GM23248 (cell line): ENCODE results near the gene GET3. TPM values are rescaled to one million over a fixed set of nuclear protein-coding genes. Genes with fewer than 3 reads are reported as not detected.

ENCODE experiments used
- DNase-seq: peaks from one replicate; pipeline ENCODE4 v3.0.0-alpha.2; 2015
- H2AFZ ChIP-seq: fragments of 200-600 bp; sonication (generic); 2 replicates; pipeline ENCODE4 v1.6.1; 2016; ENCODE audit warnings: antibody characterized with exemption
- H3F3A ChIP-seq: fragments of 200-600 bp; sonication (generic); 2 replicates; pipeline ENCODE4 v1.6.1; 2016; ENCODE audit warnings: mild to moderate bottlenecking, antibody characterized with exemption, mixed run types; ENCODE audit not compliant: insufficient read depth
- H3K27ac ChIP-seq: fragments of 200-600 bp; sonication (generic); 2 replicates; pipeline ENCODE4 v1.5.1; 2016; ENCODE audit warnings: mild to moderate bottlenecking
- H3K27me3 ChIP-seq: fragments of 200-600 bp; sonication (generic); replicated peaks from 2 replicates; pipeline ENCODE4 v1.6.1; 2016; ENCODE audit warnings: mild to moderate bottlenecking; ENCODE audit not compliant: insufficient read depth
- H3K36me3 ChIP-seq: fragments of 200-600 bp; sonication (generic); 2 replicates; pipeline ENCODE4 v1.6.1; 2016; ENCODE audit warnings: low read depth, mild to moderate bottlenecking
- H3K4me1 ChIP-seq: fragments of 200-600 bp; sonication (generic); 2 replicates; pipeline ENCODE4 v1.6.1; 2016; ENCODE audit warnings: mild to moderate bottlenecking; ENCODE audit not compliant: insufficient read depth
- H3K4me2 ChIP-seq: fragments of 200-600 bp; sonication (generic); one replicate; pipeline ENCODE4 v1.6.1; 2016; ENCODE audit warnings: mild to moderate bottlenecking; ENCODE audit not compliant: unreplicated experiment
- H3K4me3 ChIP-seq: fragments of 200-600 bp; sonication (generic); 2 replicates; pipeline ENCODE4 v1.5.1; 2016; ENCODE audit warnings: mild to moderate bottlenecking
- H3K79me2 ChIP-seq: fragments of 200-600 bp; sonication (generic); 2 replicates; pipeline ENCODE4 v1.6.1; 2016; ENCODE audit warnings: mild to moderate bottlenecking; ENCODE audit not compliant: insufficient read depth
- H3K9ac ChIP-seq: fragments of 200-600 bp; sonication (generic); 2 replicates; pipeline ENCODE4 v1.6.1; 2016; ENCODE audit warnings: mild to moderate bottlenecking
- H3K9me2 ChIP-seq: fragments of 200-600 bp; sonication (generic); 2 replicates; pipeline ENCODE4 v1.6.1; 2016; ENCODE audit warnings: mixed run types, mild to moderate bottlenecking, moderate library complexity; ENCODE audit not compliant: insufficient read depth
- H3K9me3 ChIP-seq: fragments of 200-600 bp; sonication (generic); one replicate; pipeline ENCODE4 v1.6.1; 2017; ENCODE audit warnings: low read depth
- H4K20me1 ChIP-seq: fragments of 200-600 bp; sonication (generic); 2 replicates; pipeline ENCODE4 v1.6.0; 2016; ENCODE audit not compliant: insufficient read depth
- EZH2 ChIP-seq: fragments of 200-600 bp; sonication (generic); IDR thresholded peaks from 2 replicates; pipeline ENCODE4 v1.6.1; 2018; ENCODE audit warnings: antibody characterized with exemption, mild to moderate bottlenecking; ENCODE audit not compliant: insufficient read depth, poor library complexity, severe bottlenecking
- EZH2phosphoT487 ChIP-seq: fragments of 200-600 bp; sonication (generic); IDR thresholded peaks from 2 replicates; pipeline ENCODE4 v1.6.1; 2018; ENCODE audit warnings: antibody characterized with exemption, moderate library complexity, mild to moderate bottlenecking, low read depth; ENCODE audit not compliant: insufficient read depth
- WGBS, 2 experiments: methylation state at CpG; one replicate each; pipeline ENCODE4 v1.1.6; 2015 to 2017; ENCODE audit warnings: low lambda C conversion rate in 2 of 2, low coverage in 1 of 2; ENCODE audit errors: missing lambda C conversion rate in 2 of 2; 5-methylcytosine and 5-hydroxymethylcytosine counted together
- in situ Hi-C: fragments of 300-500 bp; cut with MboI; formaldehyde crosslinking; loops from 2 replicates; pipeline ENCODE4 v1.15.0; 2020
- polyA plus RNA-seq: library from polyadenylated mRNA; unstranded; fragments of >200 nt; fragmentation: Nextera tagmentation; extraction: Ambion mirVana; gene quantifications from 2 replicates; pipeline ENCODE4 v1.2.1, GENCODE V29; 2016
- total RNA-seq: library from RNA; depleted of rRNA; stranded (reverse); fragments of >200 nt; shearing (Covaris generic); gene quantifications from 2 replicates; pipeline ENCODE4 v1.2.3, GENCODE V29; 2014

GET3 gene
- total and polyA plus RNA-seq, 2 experiments from 2014 or later: 106 to 110 TPM

DNA sequence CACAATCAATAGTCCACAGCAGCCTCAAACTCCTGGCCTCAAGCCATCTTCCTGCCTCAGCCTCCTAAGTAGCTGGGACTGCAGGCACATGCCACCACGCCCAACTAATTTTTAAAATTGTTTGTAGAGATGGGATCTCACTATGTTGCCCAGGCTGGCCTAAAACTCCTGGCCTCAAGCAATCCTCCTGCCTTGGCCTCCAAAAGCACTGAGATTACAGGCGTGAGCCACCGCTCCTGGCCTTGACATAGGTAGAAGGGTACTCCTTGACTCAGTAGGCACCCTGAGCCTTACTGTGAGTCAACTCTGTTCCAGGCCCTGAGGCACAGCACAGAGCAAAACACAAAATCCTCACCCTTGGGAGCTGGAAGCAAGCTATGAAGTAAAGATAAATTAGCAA, 21.4 kb upstream of the GET3 start:
- H3K9me3 ChIP-seq: no peaks in the 10 kb centered on the region
- TF ChIP-seq EZH2phosphoT487: no peak
- H3K4me1 ChIP-seq: peaks cover 14% of the 10 kb centered on the region
- H3K4me3 ChIP-seq: no peak overlapping the region
- H3K4me2 ChIP-seq: no peak overlapping the region
- peaks cover 93% of the 10 kb centered on the region for H3K79me2 ChIP-seq
- in situ Hi-C loops: no loop called here
- no peaks in the 10 kb centered on the region for H4K20me1 ChIP-seq
- H2AFZ ChIP-seq: no peak overlapping the region
- WGBS, 2 experiments: 96 to 100% methylated on average over 3 of the region's 3 CpGs
- H3K27ac ChIP-seq: no peak overlapping the region
- no peaks in the 10 kb centered on the region for H3K27me3 ChIP-seq
- no peaks in the 10 kb centered on the region for H3K9me2 ChIP-seq
- H3K9ac ChIP-seq: no peak overlapping the region
- DNase-seq: no peak
- peaks cover 33% of the 10 kb centered on the region; the same call in 1 of the 2 replicates for H3K36me3 ChIP-seq
- H3F3A ChIP-seq: peaks cover 6% of the 10 kb centered on the region; the same call in 1 of the 2 replicates

DNA sequence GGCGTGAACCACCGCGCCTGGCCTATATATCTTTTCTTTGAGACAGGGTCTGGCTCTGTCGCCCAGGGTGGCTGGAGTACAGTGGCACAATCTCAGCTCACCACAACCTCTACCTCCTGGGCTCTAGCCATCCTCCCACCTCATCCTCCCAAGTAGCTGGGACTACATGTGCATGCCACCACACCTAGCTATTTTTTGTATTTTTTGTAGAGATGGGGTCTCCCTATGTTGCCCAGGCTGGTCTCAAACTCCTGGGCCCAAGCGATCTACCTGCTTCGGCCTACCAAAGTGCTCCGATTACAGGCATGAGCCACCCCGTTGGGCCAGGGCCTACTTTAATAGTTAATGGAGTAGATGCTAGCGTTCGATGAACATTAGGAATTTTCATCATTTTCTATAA, 17.0 kb upstream of the GET3 start:
- TF ChIP-seq EZH2phosphoT487: no peak
- TF ChIP-seq EZH2: no peak
- peaks cover 90% of the 10 kb centered on the region for H3K79me2 ChIP-seq
- in situ Hi-C loops: no loop called here
- peaks cover 20% of the 10 kb centered on the region for H3K4me1 ChIP-seq
- H3K27me3 ChIP-seq: no peaks in the 10 kb centered on the region
- peak overlapping the region; percentile 96 for H3K4me3 ChIP-seq
- peaks cover 5% of the 10 kb centered on the region; the same call in 1 of the 2 replicates for H3K36me3 ChIP-seq
- H3K9me2 ChIP-seq: no peaks in the 10 kb centered on the region
- H2AFZ ChIP-seq: peak overlapping the region; percentile 69; the same call in 1 of the 2 replicates
- peak overlapping the region; percentile 90 for H3K27ac ChIP-seq
- no peaks in the 10 kb centered on the region for H3K9me3 ChIP-seq
- peak overlapping the region; percentile 94 for H3K4me2 ChIP-seq
- no peaks in the 10 kb centered on the region for H4K20me1 ChIP-seq
- DNase-seq: no peak
- peaks cover 26% of the 10 kb centered on the region for H3F3A ChIP-seq
- H3K9ac ChIP-seq: peak overlapping the region; percentile 95
- 74 to 80% methylated on average over 10 of the region's 10 CpGs for WGBS, 2 experiments

DNA sequence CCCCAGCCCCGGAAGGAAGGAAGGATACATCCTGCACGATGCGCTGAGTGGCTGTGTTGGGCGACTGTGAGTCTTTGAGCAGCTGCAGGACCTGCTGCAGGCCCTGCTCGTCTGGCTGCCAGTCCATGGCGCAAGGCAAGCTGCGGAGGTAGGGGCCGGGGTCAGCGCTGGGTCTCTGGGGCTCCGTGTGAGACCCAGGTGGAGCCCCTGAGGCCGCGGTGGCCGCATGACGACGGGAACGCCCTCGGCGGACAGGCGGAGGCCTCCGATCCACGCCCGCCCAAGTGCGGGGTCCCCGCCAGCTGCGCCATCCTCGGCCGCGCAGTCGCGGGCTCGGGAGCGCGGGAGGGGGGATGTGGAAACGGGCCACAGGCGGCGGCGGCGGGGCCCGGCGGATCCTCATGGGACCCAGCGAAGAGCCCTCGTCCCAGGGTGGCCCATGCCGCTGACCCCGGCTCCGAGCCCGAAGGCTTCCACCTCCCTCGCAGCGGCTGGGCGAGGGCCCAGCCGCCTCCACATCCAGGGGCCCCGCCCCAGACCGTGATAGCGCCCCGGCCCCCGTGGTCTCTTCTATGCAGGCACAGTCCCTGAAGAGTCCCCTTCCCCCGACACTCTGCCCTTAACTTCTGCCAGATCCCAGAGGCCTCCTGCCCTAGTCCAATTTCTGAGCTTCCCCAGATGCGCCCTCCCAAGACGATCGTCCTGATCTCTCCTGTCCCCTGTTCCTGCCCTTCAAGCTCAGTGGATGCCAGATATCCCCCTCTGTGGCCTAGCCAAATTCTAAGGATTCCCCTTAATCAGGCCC, 16.2 kb upstream of the GET3 start:
- peak overlapping the region; percentile 90 for H3K27ac ChIP-seq
- peak; percentile 60 for DNase-seq
- H4K20me1 ChIP-seq: no peaks in the 10 kb centered on the region
- H3K4me3 ChIP-seq: peak overlapping the region; percentile 96
- H3K79me2 ChIP-seq: peaks cover 82% of the 10 kb centered on the region
- H3K9me2 ChIP-seq: no peaks in the 10 kb centered on the region
- H3F3A ChIP-seq: peaks cover 26% of the 10 kb centered on the region
- H2AFZ ChIP-seq: peak overlapping the region; percentile 69
- in situ Hi-C loops: no loop called here
- no peaks in the 10 kb centered on the region for H3K27me3 ChIP-seq
- H3K36me3 ChIP-seq: peaks cover 4% of the 10 kb centered on the region; the same call in 1 of the 2 replicates
- 1 to 4% methylated on average over 19 to 37 of the region's 59 CpGs for WGBS, 2 experiments
- H3K9me3 ChIP-seq: no peaks in the 10 kb centered on the region
- peak overlapping the region; percentile 95 for H3K9ac ChIP-seq
- TF ChIP-seq EZH2 (no peak), EZH2phosphoT487 (no peak)
- peaks cover 20% of the 10 kb centered on the region for H3K4me1 ChIP-seq
- peak overlapping the region; percentile 94 for H3K4me2 ChIP-seq

DNA sequence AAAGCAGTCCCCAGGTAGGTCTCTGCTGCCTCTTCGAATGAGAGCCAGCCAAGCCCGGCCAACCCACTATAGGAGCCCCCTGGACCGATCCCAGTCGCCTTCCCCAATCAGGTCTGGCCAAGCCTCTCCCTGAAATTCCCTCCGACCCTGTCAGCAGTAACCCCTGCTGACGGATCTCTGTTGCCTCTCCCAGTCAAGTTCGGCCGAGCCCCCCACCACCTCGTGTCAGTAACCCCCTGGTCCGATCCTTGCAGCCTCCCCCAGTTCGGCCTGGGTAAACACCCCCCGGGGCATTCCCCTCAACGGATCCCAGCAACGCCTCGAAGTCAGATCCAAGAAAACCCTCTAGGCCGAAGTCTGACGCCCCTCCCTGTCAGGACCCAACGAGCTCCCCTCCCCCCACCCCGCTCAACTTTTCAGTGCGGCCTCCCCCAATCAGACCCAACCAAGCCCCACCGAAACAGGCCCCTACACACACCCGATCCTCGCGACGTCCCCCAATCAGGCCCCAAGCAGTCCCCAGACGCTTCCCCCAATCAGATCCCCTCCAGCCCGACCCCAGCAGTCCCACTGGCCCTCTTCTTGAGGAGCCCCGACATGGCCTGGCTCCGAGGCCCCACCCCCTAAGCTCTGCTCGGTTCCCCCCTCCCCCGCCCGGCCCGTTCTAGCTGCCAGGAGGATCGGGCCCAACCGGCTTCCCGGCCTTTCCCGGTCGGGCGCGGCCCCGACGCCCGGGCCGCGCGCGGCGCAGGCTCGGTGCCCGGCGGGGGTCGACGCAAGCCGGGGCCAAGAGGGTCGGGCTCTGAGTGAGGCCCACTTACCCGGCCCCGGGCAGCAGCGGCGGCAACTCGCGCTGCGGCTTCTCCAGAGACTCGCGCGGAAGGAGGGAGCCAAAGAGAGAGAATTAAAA, 15.4 kb upstream of the GET3 start:
- DNase-seq: peak; percentile 83
- H4K20me1 ChIP-seq: no peaks in the 10 kb centered on the region
- peaks cover 20% of the 10 kb centered on the region for H3K4me1 ChIP-seq
- peaks cover 26% of the 10 kb centered on the region for H3F3A ChIP-seq
- no peaks in the 10 kb centered on the region for H3K36me3 ChIP-seq
- H3K9me2 ChIP-seq: no peaks in the 10 kb centered on the region
- peak overlapping the region; percentile 94 for H3K4me2 ChIP-seq
- H2AFZ ChIP-seq: peak overlapping the region; percentile 69
- 0% methylated on average over 43 to 65 of the region's 65 CpGs for WGBS, 2 experiments
- H3K27ac ChIP-seq: peak overlapping the region; percentile 90
- no peaks in the 10 kb centered on the region for H3K9me3 ChIP-seq
- H3K9ac ChIP-seq: peak overlapping the region; percentile 95
- TF ChIP-seq EZH2phosphoT487: no peak
- no peak for TF ChIP-seq EZH2
- H3K79me2 ChIP-seq: peaks cover 74% of the 10 kb centered on the region
- no peaks in the 10 kb centered on the region for H3K27me3 ChIP-seq
- H3K4me3 ChIP-seq: peak overlapping the region; percentile 96
- in situ Hi-C loops: no loop called here
